CD14-positive monocyte (primary cell): ENCODE measurements around the gene MAGI3. TPM values are rescaled to one million over a fixed set of nuclear protein-coding genes. Genes with fewer than 3 reads are reported as not detected.
A peak's percentile ranks its signal among the peaks of the same experiment; 100 is the strongest.

ENCODE experiments used
- DNase-seq, 3 donors: peaks; one replicate each; pipeline ENCODE4 v3.0.0-alpha.2; 2011 to 2022
- H2AFZ ChIP-seq: 2 replicates; pipeline ENCODE4 v1.6.0; 2012; ENCODE audit warnings: mild to moderate bottlenecking, low read depth, low read length, inconsistent platforms; ENCODE audit not compliant: insufficient read depth, poor library complexity, severe bottlenecking
- H3K27ac ChIP-seq, 2 donors: 1 replicate in 1 of 2; 2 replicates in 1 of 2; pipeline ENCODE4 v1.5.1; 2012 to 2013; ENCODE audit warnings: low read length in 2 of 2, control low read depth in 1 of 2, inconsistent platforms in 1 of 2, low read depth in 1 of 2, mild to moderate bottlenecking in 1 of 2
- H3K27me3 ChIP-seq, 2 donors: one replicate each; pipeline versions ENCODE4 v1.6.0 to v1.6.1; 2011 to 2013; ENCODE audit warnings: low read length in 2 of 2; ENCODE audit not compliant: control insufficient read depth in 2 of 2, insufficient read depth in 2 of 2
- H3K36me3 ChIP-seq, 2 donors: replicated peaks in 1 of 2; 1 replicate in 1 of 2; 2 replicates in 1 of 2; pipeline versions ENCODE4 v1.5.1 to v1.6.1; 2012 to 2013; ENCODE audit warnings: low read length in 2 of 2, control low read depth in 1 of 2, inconsistent platforms in 1 of 2, mild to moderate bottlenecking in 1 of 2; ENCODE audit not compliant: insufficient read depth in 2 of 2, control insufficient read depth in 1 of 2
- H3K4me1 ChIP-seq, 2 donors: 1 replicate in 1 of 2; 2 replicates in 1 of 2; pipeline versions ENCODE4 v1.5.1 to v1.6.1; 2012 to 2013; ENCODE audit warnings: low read length in 2 of 2, control low read depth in 1 of 2, inconsistent platforms in 1 of 2, mild to moderate bottlenecking in 1 of 2, moderate library complexity in 1 of 2; ENCODE audit not compliant: insufficient read depth in 2 of 2, control insufficient read depth in 1 of 2
- H3K4me2 ChIP-seq: replicated peaks from 2 replicates; pipeline ENCODE3; 2012; ENCODE audit warnings: low read length, moderate library complexity, mild to moderate bottlenecking; ENCODE audit not compliant: poor library complexity, severe bottlenecking; ENCODE audit errors: extremely low read depth
- H3K4me3 ChIP-seq, 3 experiments: fragments of 200-600 bp in 1 of 3; sonication (generic) in 1 of 3; replicated peaks in 1 of 3; 1 replicate in 2 of 3; 2 replicates in 1 of 3; pipeline ENCODE4 v1.5.1; 2011 to 2013; ENCODE audit warnings: low read length in 3 of 3, mild to moderate bottlenecking in 3 of 3, control low read depth in 2 of 3, low read depth in 2 of 3, inconsistent platforms in 1 of 3, moderate library complexity in 1 of 3
- H3K79me2 ChIP-seq: 2 replicates; pipeline ENCODE4 v1.6.0; 2012; ENCODE audit warnings: mild to moderate bottlenecking, control low read depth, inconsistent platforms, low read length, moderate library complexity; ENCODE audit not compliant: insufficient read depth
- H3K9ac ChIP-seq: 2 replicates; pipeline ENCODE4 v1.6.0; 2017; ENCODE audit warnings: low read length, mild to moderate bottlenecking; ENCODE audit not compliant: insufficient read depth, poor library complexity, severe bottlenecking
- H3K9me3 ChIP-seq, 2 donors: replicated peaks in 1 of 2; 1 replicate in 1 of 2; 2 replicates in 1 of 2; pipeline versions ENCODE4 v1.5.1 to v1.6.1; 2012 to 2013; ENCODE audit warnings: low read length in 2 of 2, control low read depth in 1 of 2; ENCODE audit not compliant: control insufficient read depth in 1 of 2, insufficient read depth in 1 of 2
- H4K20me1 ChIP-seq: 2 replicates; pipeline ENCODE4 v1.6.0; 2012; ENCODE audit warnings: mild to moderate bottlenecking, low read length, control low read depth, moderate library complexity; ENCODE audit not compliant: insufficient read depth
- H3K27ac Mint-ChIP-seq, 7 donors: one replicate each; pipeline ENCODE4 v1.8.0; 2020; ENCODE audit warnings: mild to moderate bottlenecking in 7 of 7, mixed read lengths in 7 of 7, moderate library complexity in 6 of 7, inconsistent platforms in 2 of 7
- H3K27me3 Mint-ChIP-seq, 3 donors: one replicate each; pipeline ENCODE4 v1.8.0; 2021 to 2022; ENCODE audit warnings: low read depth in 3 of 3, mild to moderate bottlenecking in 3 of 3, mixed read lengths in 3 of 3, moderate library complexity in 3 of 3, inconsistent platforms in 1 of 3
- H3K36me3 Mint-ChIP-seq, 2 donors: one replicate each; pipeline ENCODE4 v1.8.0; 2020; ENCODE audit warnings: mixed read lengths in 2 of 2, inconsistent platforms in 1 of 2, mild to moderate bottlenecking in 1 of 2
- H3K4me1 Mint-ChIP-seq: one replicate; pipeline ENCODE4 v1.8.0; 2020; ENCODE audit warnings: mild to moderate bottlenecking, mixed read lengths
- H3K4me3 Mint-ChIP-seq, 2 donors: one replicate each; pipeline ENCODE4 v1.8.0; 2020; ENCODE audit warnings: mild to moderate bottlenecking in 2 of 2, mixed read lengths in 2 of 2, moderate library complexity in 1 of 2
- H3K9me3 Mint-ChIP-seq, 7 donors: one replicate each; pipeline ENCODE4 v1.8.0; 2020 to 2022; ENCODE audit warnings: mixed read lengths in 7 of 7, mild to moderate bottlenecking in 6 of 7, moderate library complexity in 6 of 7, inconsistent platforms in 2 of 7
- CTCF ChIP-seq: fragments of 200-600 bp; IDR thresholded peaks from one replicate; pipeline ENCODE4 v1.8.0; 2022; ENCODE audit warnings: antibody characterized with exemption, mild to moderate bottlenecking
- WGBS: methylation state at CpG from one replicate; pipeline ENCODE4 v1.1.5; 2013; ENCODE audit warnings: missing lambda C conversion rate; ENCODE audit not compliant: insufficient coverage; 5-methylcytosine and 5-hydroxymethylcytosine counted together
- intact Hi-C, 2 donors: fragments of 100-400 bp; cut with micrococcal nuclease; formaldehyde crosslinking; loops; one replicate each; pipeline versions ENCODE4 v1.15.0 to v1.15.1; 2023
- polyA plus RNA-seq, 3 donors: library from polyadenylated mRNA; depleted of rRNA in 1 of 3; unstranded in 2 of 3; stranded (reverse) in 1 of 3; fragments of 300-500 nt in 2 of 3; fragments of >200 nt in 1 of 3; fragmentation: Illumina TruSeq in 2 of 3; gene quantifications; 1 replicate in 2 of 3; 2 replicates in 1 of 3; pipeline ENCODE4 v1.2.3, GENCODE V29; 2012 to 2021

Gene MAGI3
- polyA plus RNA-seq, 3 donors: 0.36 to 0.58 (median 0.43) TPM

GRCh38 chr1:113686891-113687618 is 296.7 kb downstream of the MAGI3 start:
- Mint-ChIP-seq H3K36me3 (peaks cover 3 to 14% of the 10 kb centered on the region in 2 donors), H3K27me3 (no peaks in the 10 kb centered on the region), H3K27ac (peak overlapping the region in 1 of 7 donors; percentile 36), H3K9me3 (no peaks in the 10 kb centered on the region), H3K4me1 (peaks cover 17% of the 10 kb centered on the region), H3K4me3 (no peak overlapping the region)
- no peak overlapping the region for H2AFZ ChIP-seq
- no peak for TF ChIP-seq CTCF
- no peak overlapping the region for H3K9ac ChIP-seq
- H3K79me2 ChIP-seq: no peaks in the 10 kb centered on the region
- no peaks in the 10 kb centered on the region for H3K9me3 ChIP-seq
- no peak for DNase-seq
- WGBS: no CpG with 5 or more reads among the region's 3 CpGs
- H3K27me3 ChIP-seq: no peaks in the 10 kb centered on the region
- intact Hi-C loops: no loop called here
- H3K4me3 ChIP-seq: no peak overlapping the region
- no peak overlapping the region for H3K27ac ChIP-seq
- H4K20me1 ChIP-seq: no peaks in the 10 kb centered on the region
- peaks cover 13 to 16% of the 10 kb centered on the region in 2 donors for H3K4me1 ChIP-seq
- H3K4me2 ChIP-seq: no peak overlapping the region
- no peaks in the 10 kb centered on the region for H3K36me3 ChIP-seq

DNA sequence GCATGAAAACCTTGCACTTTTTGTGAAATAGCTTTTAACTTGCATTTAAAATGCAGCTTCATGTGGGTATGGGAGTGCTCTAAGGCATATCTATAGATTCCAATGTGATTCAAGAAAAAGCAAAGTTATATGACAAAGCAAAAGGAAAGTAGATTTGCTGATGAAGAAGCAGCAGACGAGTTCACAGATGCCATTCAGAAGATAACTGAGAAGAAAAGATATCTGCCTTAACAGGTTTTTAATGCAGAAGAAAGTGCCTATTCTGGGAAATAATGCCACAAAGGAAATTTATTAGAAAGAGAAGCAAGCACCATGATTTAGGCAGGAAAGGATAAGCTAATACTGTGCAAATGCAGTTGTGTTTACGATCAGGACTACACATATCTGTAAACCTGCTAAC is 300.9 kb downstream of the MAGI3 start:
- no peak overlapping the region for H3K4me3 ChIP-seq
- no peak overlapping the region for H3K27ac ChIP-seq
- H3K79me2 ChIP-seq: no peaks in the 10 kb centered on the region
- peaks cover 6 to 10% of the 10 kb centered on the region in 2 donors for H3K4me1 ChIP-seq
- no peak overlapping the region for H3K4me2 ChIP-seq
- DNase-seq: no peak
- Mint-ChIP-seq H3K27ac (no peak overlapping the region), H3K9me3 (peaks cover 6 to 19% (median 13%) of the 10 kb centered on the region in 7 donors), H3K36me3 (peaks cover 10 to 35% of the 10 kb centered on the region in 2 donors), H3K4me1 (peaks cover 9% of the 10 kb centered on the region), H3K27me3 (peaks cover 0 to 1% (median 0%) of the 10 kb centered on the region in 3 donors), H3K4me3 (no peak overlapping the region)
- no peak for TF ChIP-seq CTCF
- intact Hi-C loops: no loop called here
- no peaks in the 10 kb centered on the region for H3K27me3 ChIP-seq
- 100% methylated on average over 1 of the region's 2 CpGs for WGBS
- H3K36me3 ChIP-seq: peaks cover 4 to 23% of the 10 kb centered on the region in 2 donors
- H4K20me1 ChIP-seq: no peaks in the 10 kb centered on the region
- no peak overlapping the region for H2AFZ ChIP-seq
- no peak overlapping the region for H3K9ac ChIP-seq
- H3K9me3 ChIP-seq: peaks cover 0 to 17% of the 10 kb centered on the region in 2 donors
